GM19240 (cell line): ENCODE results near the gene CTR9.
"Not testable (repeated sequence)": the region's sequence is repeated elsewhere in the genome, so short reads cannot be mapped to it uniquely, and the experiment has no call there.

Source experiments
- DNase-seq: peaks from one replicate; pipeline ENCODE4 v3.0.0; 2011; ENCODE audit warnings: low spot score; ENCODE audit not compliant: insufficient read length

CTR9 gene

GRCh38 chr11:10813945-10814344 lies 62.9 kb downstream of the CTR9 start:
- no peak for DNase-seq

- DNase-seq = no peak
Observed at GRCh38 chr11:10818594-10818993, 67.5 kb downstream of the CTR9 start.

GRCh38 chr11:10822491-10822890 lies 71.4 kb downstream of the CTR9 start:
- not testable (repeated sequence) for DNase-seq

GRCh38 chr11:10823152-10823579 lies 72.1 kb downstream of the CTR9 start:
- DNase-seq = no peak

- peak; percentile 23 for DNase-seq
Observed at GRCh38 chr11:10824888-10825287, 73.8 kb downstream of the CTR9 start.

- no peak for DNase-seq
Observed at GRCh38 chr11:10828402-10828801, 77.4 kb downstream of the CTR9 start.

GRCh38 chr11:10829139-10829538 lies 78.1 kb downstream of the CTR9 start:
- DNase-seq = no peak
